Measurements from ENCODE around the gene CCT8.

DNA sequence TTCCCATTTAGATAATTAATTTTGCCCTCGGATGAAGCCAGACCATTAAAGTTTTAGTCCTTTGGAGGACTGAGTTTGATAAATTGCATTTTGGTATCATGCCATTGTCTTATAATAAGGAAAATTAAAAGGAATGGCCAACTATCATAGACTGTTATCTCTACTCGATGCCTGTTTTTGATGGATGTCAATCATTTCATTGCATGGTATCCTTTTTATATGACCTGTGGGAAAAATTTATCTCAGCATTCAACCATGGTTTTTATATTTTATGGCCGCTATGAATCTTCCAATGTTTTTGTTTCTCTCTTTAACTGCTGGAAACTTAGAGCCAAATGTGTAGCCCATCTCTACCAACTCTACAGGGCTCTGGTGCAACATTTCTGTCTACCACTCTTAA is 9.9 kb upstream of the CCT8 start:
- TF ChIP-seq, protein P1, sequence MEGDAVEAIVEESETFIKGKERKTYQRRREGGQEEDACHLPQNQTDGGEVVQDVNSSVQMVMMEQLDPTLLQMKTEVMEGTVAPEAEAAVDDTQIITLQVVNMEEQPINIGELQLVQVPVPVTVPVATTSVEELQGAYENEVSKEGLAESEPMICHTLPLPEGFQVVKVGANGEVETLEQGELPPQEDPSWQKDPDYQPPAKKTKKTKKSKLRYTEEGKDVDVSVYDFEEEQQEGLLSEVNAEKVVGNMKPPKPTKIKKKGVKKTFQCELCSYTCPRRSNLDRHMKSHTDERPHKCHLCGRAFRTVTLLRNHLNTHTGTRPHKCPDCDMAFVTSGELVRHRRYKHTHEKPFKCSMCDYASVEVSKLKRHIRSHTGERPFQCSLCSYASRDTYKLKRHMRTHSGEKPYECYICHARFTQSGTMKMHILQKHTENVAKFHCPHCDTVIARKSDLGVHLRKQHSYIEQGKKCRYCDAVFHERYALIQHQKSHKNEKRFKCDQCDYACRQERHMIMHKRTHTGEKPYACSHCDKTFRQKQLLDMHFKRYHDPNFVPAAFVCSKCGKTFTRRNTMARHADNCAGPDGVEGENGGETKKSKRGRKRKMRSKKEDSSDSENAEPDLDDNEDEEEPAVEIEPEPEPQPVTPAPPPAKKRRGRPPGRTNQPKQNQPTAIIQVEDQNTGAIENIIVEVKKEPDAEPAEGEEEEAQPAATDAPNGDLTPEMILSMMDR (IDR thresholded peaks at IDR 0.05; ENCODE audit: poor library complexity, severe bottlenecking): no peak
- TF ChIP-seq MXI1 (conservative IDR thresholded peaks at IDR 0.05; ENCODE audit: poor library complexity, severe bottlenecking): no peak
- TF ChIP-seq SMC3 (conservative IDR thresholded peaks at IDR 0.05; ENCODE audit: poor library complexity): no peak
- TF ChIP-seq TAF1 (IDR thresholded peaks at IDR 0.05; ENCODE audit: low read depth): no peak

All from neural cell (in vitro differentiated cells).